Spleen (tissue), 11 donors: ENCODE data around the gene DUS1L. TPM values are rescaled to one million over a fixed set of nuclear protein-coding genes. Genes with fewer than 3 reads are reported as not detected.
A peak's percentile ranks its signal among the peaks of the same experiment; 100 is the strongest.

Experiments
- DNase-seq: peaks from one replicate; pipeline ENCODE4 v3.0.0-alpha.2; 2020
- H3K27ac ChIP-seq, 8 donors: fragments of 200-600 bp; sonication (generic) in 7 of 8; 1 replicate in 4 of 8; 2 replicates in 4 of 8; pipeline versions ENCODE4 v1.5.0 to v1.8.0; 2016 to 2021; ENCODE audit warnings: inconsistent platforms in 4 of 8, mild to moderate bottlenecking in 4 of 8, moderate library complexity in 1 of 8
- H3K27me3 ChIP-seq, 7 donors: fragments of 200-600 bp; sonication (generic) in 6 of 7; replicated peaks in 1 of 7; 1 replicate in 4 of 7; 2 replicates in 3 of 7; pipeline versions ENCODE4 v1.5.0 to v1.8.0; 2016 to 2021; ENCODE audit warnings: inconsistent platforms in 3 of 7, mild to moderate bottlenecking in 1 of 7
- H3K36me3 ChIP-seq, 6 donors: fragments of 200-600 bp; sonication (generic) in 5 of 6; 1 replicate in 4 of 6; 2 replicates in 2 of 6; pipeline versions ENCODE4 v1.5.0 to v1.8.0; 2016 to 2021; ENCODE audit warnings: inconsistent platforms in 2 of 6
- H3K4me1 ChIP-seq, 6 donors: fragments of 200-600 bp; sonication (generic) in 5 of 6; 1 replicate in 3 of 6; 2 replicates in 3 of 6; pipeline versions ENCODE4 v1.5.0 to v1.8.0; 2016 to 2021; ENCODE audit warnings: inconsistent platforms in 3 of 6
- H3K4me3 ChIP-seq, 8 donors: fragments of 200-600 bp; sonication (generic) in 7 of 8; 1 replicate in 4 of 8; 2 replicates in 4 of 8; pipeline versions ENCODE4 v1.5.0 to v1.8.0; 2016 to 2021; ENCODE audit warnings: inconsistent platforms in 4 of 8, mild to moderate bottlenecking in 4 of 8, moderate library complexity in 2 of 8
- H3K9me3 ChIP-seq, 8 donors: fragments of 200-600 bp; sonication (generic) in 7 of 8; 1 replicate in 4 of 8; 2 replicates in 4 of 8; pipeline versions ENCODE4 v1.5.0 to v1.8.0; 2016 to 2021; ENCODE audit warnings: inconsistent platforms in 4 of 8
- CTCF ChIP-seq, 11 experiments: fragments of 200-600 bp in 7 of 11; fragments of 450-650 bp in 4 of 11; sonication (generic) in 4 of 11; IDR thresholded peaks in 8 of 11; conservative IDR thresholded peaks in 3 of 11; 1 replicate in 7 of 11; 2 replicates in 4 of 11; pipeline versions ENCODE4 v1.4.0 to v1.8.0; 2016 to 2021; ENCODE audit warnings: antibody characterized with exemption in 11 of 11, inconsistent platforms in 4 of 11, mild to moderate bottlenecking in 1 of 11
- POLR2A ChIP-seq, 3 donors: fragments of 450-650 bp; IDR thresholded peaks; one replicate each; pipeline ENCODE4 v1.5.1; 2017; ENCODE audit warnings: antibody characterized with exemption in 3 of 3, mild to moderate bottlenecking in 1 of 3
- POLR2AphosphoS5 ChIP-seq, 3 donors: sonication (generic); formaldehyde crosslinking; IDR thresholded peaks; one replicate each; pipeline ENCODE4 v1.5.1; 2017; ENCODE audit warnings: antibody characterized with exemption in 3 of 3
- WGBS, 5 donors: extraction: QIAGEN DNeasy Blood & Tissue Kit in 3 of 5; methylation state at CpG; one replicate each; pipeline versions ENCODE4 v1.1.5 to v1.1.7; 2013 to 2018; 5-methylcytosine and 5-hydroxymethylcytosine counted together
- intact Hi-C: fragments of 100-400 bp; cut with DNase I; formaldehyde crosslinking; loops from one replicate; pipeline ENCODE4 v1.15.0; 2023; ENCODE audit warnings: low total_unique reads
- polyA plus RNA-seq, 3 donors: library from polyadenylated mRNA; stranded (reverse); fragments of 200-250 nt; gene quantifications; one replicate each; pipeline ENCODE4 v1.2.1, GENCODE V29; 2013
- total RNA-seq, 7 donors: library from RNA; depleted of rRNA in 3 of 7; stranded (reverse); fragments of >200 nt in 3 of 7; fragmentation: NEBNext Ultra II Directional in 4 of 7; extraction: Animal tissue kit (Norgen Biotek cat#: 25700) in 4 of 7; gene quantifications; one replicate each; pipeline versions ENCODE4 v1.1.0 to v1.2.1, GENCODE V29; 2016 to 2021
- donor health status: healthy with polysubstance abuse.
- donor health status: DM: no; HTN: no; CAD: no; lungs with moderate emphysema.
- donor health status: DM: no; HTN: no; CAD: no.
- donor health status: Bipolar disorder and iron deficiency.
- donor health status: healthy.
- donor health status: DM: no; HTN: no; CAD: no.
- donor health status: DM: yes; HTN: yes; CAD: no.

Gene DUS1L
- total and polyA plus RNA-seq, 10 donors = 76.4 to 174 (median 103) TPM

GRCh38 chr17:82030470-82031302, 34.9 kb downstream of the DUS1L start:
- Histone ChIP-seq H3K4me3 (peak overlapping the region; percentile 43 to 80 (median 54)), H3K27me3 (peaks cover 0 to 24% (median 7%) of the 10 kb centered on the region in 7 donors), H3K4me1 (peaks cover 10 to 37% (median 24%) of the 10 kb centered on the region in 6 donors), H3K27ac (peak overlapping the region in 5 of 8 donors; percentile 3 to 53 (median 36)), H3K9me3 (no peaks in the 10 kb centered on the region), H3K36me3 (peaks cover 0 to 45% (median 3%) of the 10 kb centered on the region in 6 donors)
- WGBS, 5 donors = 0 to 2% (median 1%) methylated on average over 32 to 94 of the region's 94 CpGs
- TF ChIP-seq POLR2AphosphoS5 (IDR thresholded peaks at IDR 0.05) (peak; percentile 75 to 84 (median 78)), CTCF (IDR thresholded peaks at IDR 0.05 in 8 of 11, conservative IDR thresholded peaks at IDR 0.05 in 3 of 11) (peak; percentile 96 to 99 (median 97)), POLR2A (IDR thresholded peaks at IDR 0.05) (no peak)
- intact Hi-C loops = no loop called here
- peak; percentile 96 for DNase-seq

- Histone ChIP-seq H3K4me3 (peak overlapping the region in 7 of 8 donors; percentile 43 to 80 (median 56)), H3K9me3 (no peaks in the 10 kb centered on the region), H3K36me3 (peaks cover 0 to 40% (median 3%) of the 10 kb centered on the region in 6 donors), H3K27me3 (peaks cover 0 to 24% (median 7%) of the 10 kb centered on the region in 7 donors), H3K4me1 (peaks cover 10 to 33% (median 23%) of the 10 kb centered on the region in 6 donors), H3K27ac (peak overlapping the region in 2 of 8 donors; percentile 36 to 51)
- WGBS, 5 donors = 63 to 75% (median 68%) methylated on average over 12 to 31 of the region's 31 CpGs
- DNase-seq = peak; percentile 81
- intact Hi-C loops = no loop called here
- no peak for TF ChIP-seq CTCF (IDR thresholded peaks at IDR 0.05 in 8 of 11, conservative IDR thresholded peaks at IDR 0.05 in 3 of 11)
These were observed 35.6 kb downstream of the DUS1L start for GRCh38 chr17:82029990-82030469.

GRCh38 chr17:82029391-82029790, 36.2 kb downstream of the DUS1L start:
- Histone ChIP-seq H3K4me1 (peaks cover 10 to 38% (median 25%) of the 10 kb centered on the region in 6 donors), H3K27ac (no peak overlapping the region), H3K4me3 (no peak overlapping the region), H3K27me3 (peaks cover 0 to 24% (median 7%) of the 10 kb centered on the region in 7 donors), H3K9me3 (no peaks in the 10 kb centered on the region), H3K36me3 (peaks cover 0 to 40% (median 3%) of the 10 kb centered on the region in 6 donors)
- TF ChIP-seq CTCF (IDR thresholded peaks at IDR 0.05 in 8 of 11, conservative IDR thresholded peaks at IDR 0.05 in 3 of 11) = no peak
- TF ChIP-seq POLR2A (IDR thresholded peaks at IDR 0.05) = no peak
- no peak for TF ChIP-seq POLR2AphosphoS5 (IDR thresholded peaks at IDR 0.05)
- 96 to 98% (median 96%) methylated on average over 14 to 16 of the region's 16 CpGs for WGBS, 5 donors
- intact Hi-C loops = no loop called here
- no peak for DNase-seq

- 92 to 97% (median 96%) methylated on average over 7 to 9 of the region's 9 CpGs for WGBS, 5 donors
- H3K27me3 ChIP-seq = peaks cover 0 to 24% (median 7%) of the 10 kb centered on the region in 7 donors
- peaks cover 13 to 42% (median 30%) of the 10 kb centered on the region in 6 donors for H3K4me1 ChIP-seq
- no peaks in the 10 kb centered on the region for H3K9me3 ChIP-seq
- no peak overlapping the region for H3K4me3 ChIP-seq
- peaks cover 0 to 40% (median 3%) of the 10 kb centered on the region in 6 donors for H3K36me3 ChIP-seq
- H3K27ac ChIP-seq = no peak overlapping the region
- intact Hi-C loops = no loop called here
- no peak for TF ChIP-seq POLR2AphosphoS5 (IDR thresholded peaks at IDR 0.05)
- no peak for TF ChIP-seq POLR2A (IDR thresholded peaks at IDR 0.05)
- TF ChIP-seq CTCF (IDR thresholded peaks at IDR 0.05 in 8 of 11, conservative IDR thresholded peaks at IDR 0.05 in 3 of 11) = no peak
- no peak for DNase-seq
These were observed 36.6 kb downstream of the DUS1L start for GRCh38 chr17:82028966-82029365.
